ENCODE data around the gene HLCS.

- TF ChIP-seq CTCF (tag by site-specific recombination; IDR thresholded peaks at IDR 0.05) (no peak), YY2 (tag by site-specific recombination; IDR thresholded peaks at IDR 0.05) (no peak), ZBTB49 (tag by site-specific recombination; IDR thresholded peaks at IDR 0.05; ENCODE audit: low read depth) (no peak), REST (tag by site-specific recombination; IDR thresholded peaks at IDR 0.05) (no peak)
Measured at GRCh38 chr21:36718951-36719501, 247.4 kb downstream of the HLCS start.
